ENCODE measurements around the gene RAET1G.
"Not testable (repeated sequence)": the region's sequence is repeated elsewhere in the genome, so short reads cannot be mapped to it uniquely, and the experiment has no call there.

RAET1G gene

DNA sequence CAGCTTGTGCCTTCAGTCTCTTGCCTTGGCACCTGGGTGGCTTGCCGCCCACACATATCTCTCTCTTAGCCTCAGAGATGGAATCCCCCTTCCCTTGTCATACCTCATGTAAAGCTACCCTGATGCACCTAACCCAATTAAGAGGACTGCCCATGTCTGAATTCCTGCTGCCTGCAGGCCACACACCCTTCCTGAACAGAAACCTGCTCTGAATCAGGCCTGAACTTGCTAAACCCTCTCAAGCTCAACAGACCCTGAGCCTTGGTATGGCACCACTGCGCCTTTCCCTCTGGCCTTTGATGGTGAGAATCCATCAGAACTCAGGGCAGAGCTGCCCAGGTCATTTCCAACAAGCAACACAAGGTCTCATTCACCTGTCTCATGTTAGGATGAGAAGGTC, 5.2 kb downstream of the RAET1G start:
- no peak for FAIRE-seq
- no peak for DNase-seq (ENCODE audit: extremely low spot score, insufficient read length, low read depth)

DNA sequence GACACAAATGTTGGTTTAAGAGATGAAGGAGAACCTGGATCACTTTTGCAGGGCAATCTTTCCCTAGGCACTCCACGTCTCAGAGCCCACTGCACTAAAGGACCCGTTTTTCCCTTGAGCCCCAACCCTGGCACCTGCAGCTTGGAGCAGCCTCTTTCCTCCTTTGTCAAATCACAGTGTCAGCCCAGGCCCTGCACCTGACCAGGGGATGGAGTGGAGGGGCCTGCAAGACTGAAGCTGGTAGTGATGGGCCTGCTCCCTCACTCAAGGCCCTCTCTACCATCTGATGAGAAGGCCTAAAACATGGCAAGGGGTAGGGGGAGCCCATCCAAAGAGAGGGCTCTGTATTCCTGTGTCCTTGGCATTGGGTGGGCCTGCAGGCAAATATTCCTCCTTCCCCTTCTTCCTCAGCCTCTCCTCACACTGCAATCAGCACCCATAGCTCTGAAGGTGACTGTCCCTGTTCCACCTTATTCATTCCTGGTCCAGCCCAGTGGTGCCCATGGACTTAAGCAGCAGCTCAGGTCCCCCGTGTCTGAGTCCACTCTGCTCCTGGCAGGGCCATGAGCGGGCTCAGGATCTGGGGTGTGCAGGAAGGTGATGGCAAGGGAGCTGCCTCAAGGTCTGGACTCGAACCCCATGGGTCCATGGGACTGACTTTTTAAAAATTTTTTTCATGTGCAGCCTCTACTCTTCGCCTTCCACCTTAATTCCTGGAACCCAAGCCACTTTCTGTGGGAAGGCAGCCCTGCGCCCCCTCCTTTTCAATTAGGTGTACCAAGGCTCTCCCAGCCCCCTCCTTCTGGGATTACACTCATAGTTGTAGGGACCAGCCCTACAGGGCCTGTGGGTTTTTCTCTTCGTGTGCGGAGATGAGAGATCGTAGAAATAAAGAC, 6.7 kb downstream of the RAET1G start:
- no peak for FAIRE-seq
- DNase-seq (ENCODE audit: extremely low spot score, insufficient read length, low read depth) = no peak

DNA sequence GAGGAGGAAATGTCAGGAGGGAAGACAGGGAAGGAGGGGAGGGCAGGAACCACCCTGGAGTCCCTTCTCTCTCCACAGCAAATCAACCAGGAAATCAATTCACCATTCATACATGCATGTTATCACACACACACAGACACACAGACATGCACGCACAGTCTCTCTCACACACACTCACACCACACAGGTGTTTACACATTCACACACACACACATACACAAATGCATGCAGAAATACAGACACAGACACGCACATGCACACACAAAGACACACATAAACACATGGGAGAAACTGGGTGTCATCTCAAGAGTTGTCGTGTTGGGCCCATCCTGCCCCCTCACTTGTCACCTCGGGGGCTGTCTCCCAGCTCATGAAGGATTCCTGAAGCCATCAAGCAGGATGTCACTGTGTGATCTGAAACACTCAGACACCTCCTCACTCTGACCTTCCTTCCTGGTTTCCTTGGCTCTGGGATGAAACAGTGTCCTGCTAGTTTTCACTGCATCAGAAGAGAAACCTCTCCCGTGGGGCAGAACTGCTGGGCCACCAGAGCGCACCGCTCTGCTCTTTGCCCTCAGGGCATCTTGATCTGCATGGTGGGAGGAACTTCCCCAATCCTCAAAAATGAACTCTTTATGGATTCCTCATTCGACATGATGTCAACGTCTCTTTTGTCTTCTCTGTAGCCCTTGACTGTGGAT, 9.2 kb downstream of the RAET1G start:
- no peak for FAIRE-seq
- no peak for DNase-seq (ENCODE audit: extremely low spot score, insufficient read length, low read depth)

DNA sequence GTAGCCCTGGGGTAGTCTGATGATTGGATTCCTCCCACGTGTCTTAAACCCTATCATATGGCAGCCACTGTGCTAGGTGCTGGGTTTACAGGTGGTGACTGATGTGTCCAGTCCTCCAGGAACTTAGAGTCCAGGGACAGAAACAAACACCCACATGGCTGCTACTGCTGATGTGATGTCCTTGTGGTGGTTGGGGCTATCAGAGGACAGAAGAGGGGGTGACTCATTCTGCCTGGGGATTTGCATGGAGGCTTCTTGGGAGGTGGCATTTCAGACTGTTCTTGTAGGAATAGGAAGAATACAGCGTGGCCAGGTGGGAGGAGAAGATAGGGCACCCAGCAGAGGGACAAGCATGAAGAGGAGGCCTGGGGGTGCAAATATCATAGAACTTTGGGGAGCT, 9.8 kb downstream of the RAET1G start:
- FAIRE-seq = no peak

DNA sequence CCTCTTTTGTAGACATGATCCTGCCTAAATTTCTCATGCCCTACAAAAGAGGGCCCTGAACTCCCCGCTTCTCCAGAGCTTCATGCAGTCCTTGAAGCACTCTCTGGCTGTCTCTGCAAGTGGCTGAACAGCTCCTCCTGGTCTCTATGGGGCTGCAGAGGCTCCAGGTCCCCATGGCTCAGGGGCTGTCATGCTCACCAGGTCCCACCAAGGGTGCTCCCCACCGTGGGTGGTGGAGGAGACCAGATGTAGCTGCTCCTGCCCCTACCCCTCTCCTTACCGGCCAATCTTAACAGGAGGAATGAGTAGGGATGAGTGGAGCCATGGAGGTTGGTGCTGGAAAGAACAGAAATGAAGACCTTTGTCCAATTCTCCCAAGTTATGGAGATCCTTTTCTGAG, 10.2 kb downstream of the RAET1G start:
- FAIRE-seq; DNase-seq (ENCODE audit: extremely low spot score, insufficient read length, low read depth): not testable (repeated sequence)

More for the DNA sequence above, 9.8 kb downstream of the RAET1G start:
- no peak for DNase-seq (ENCODE audit: extremely low spot score, insufficient read length, low read depth)

DNA sequence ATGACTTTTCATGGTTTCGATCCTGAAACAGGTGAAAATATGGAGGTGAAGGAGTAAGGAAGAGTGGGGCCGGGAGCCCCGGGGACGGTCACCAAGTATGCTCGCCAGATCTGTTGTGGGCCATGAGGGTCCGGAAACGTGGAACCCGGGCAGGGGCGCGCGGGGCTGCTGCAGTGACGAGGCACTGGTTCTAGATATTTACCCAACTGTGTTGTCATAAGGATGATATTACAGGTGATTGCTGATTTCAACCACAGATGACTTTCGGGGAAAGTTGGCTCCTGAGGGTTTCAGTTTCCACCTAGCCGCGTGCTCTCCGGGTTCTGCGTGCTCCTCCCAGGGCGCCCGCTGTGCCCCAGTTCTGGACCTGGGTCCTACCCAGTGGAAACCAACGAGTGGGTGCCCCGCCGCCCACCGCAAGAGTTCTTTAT, 12.2 kb downstream of the RAET1G start:
- FAIRE-seq (no peak), DNase-seq (ENCODE audit: extremely low spot score, insufficient read length, low read depth) (no peak)

DNA sequence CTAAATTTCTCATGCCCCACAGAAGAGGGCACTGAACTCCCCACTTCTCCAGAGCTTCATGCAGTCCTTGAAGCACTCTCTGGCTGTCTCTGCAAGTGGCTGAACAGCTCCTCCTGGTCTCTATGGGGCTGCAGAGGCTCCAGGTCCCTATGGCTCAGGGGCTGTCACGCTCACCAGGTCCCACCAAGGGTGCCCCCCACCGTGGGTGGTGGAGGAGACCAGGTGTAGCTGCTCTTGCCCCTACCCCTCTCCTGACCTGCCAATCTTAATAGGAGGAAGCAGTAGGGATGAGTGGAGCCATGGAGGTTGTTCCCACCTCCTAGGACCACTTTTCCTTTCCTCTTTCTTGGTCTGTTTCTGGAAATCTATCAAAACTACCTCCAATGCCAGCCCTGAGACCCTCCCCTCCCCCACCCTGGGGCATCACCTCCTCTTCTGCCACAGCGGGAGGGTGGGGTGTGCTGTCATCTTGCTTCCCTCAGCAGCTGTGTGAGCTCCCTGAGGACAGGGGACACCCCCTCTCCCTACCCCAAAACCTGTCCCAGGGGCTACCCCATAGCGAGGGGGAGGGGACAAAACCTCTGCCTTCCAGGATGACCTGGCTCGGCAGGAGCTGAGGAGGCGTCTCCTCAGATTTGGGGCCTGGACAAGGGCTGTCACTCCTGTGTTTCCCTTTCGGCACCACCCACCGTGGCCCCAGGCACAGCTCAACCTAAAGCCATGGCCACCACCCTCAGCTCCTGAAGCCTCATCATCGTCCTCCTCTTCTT, 13.0 kb downstream of the RAET1G start:
- no peak for FAIRE-seq
- DNase-seq (ENCODE audit: extremely low spot score, insufficient read length, low read depth) = no peak

DNA sequence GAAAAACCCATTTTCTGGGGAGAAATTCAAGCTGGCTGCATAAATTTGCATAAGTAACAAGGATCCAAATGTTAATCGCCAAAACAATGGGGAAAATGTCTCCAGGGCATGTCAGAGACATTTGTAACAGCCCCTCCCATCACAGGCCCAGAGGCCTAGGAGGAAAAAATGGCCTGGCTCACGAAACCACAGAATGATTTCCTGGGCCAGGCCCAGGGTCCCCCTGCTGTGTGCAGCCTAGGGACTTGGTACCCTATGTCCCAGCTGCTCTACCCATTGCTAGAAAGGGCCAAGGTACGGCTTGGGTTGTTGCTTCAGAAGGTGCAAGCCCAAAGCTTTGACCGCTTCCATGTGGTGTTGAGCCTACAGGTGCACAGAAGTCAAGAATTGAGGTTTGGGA, 14.4 kb downstream of the RAET1G start:
- not testable (repeated sequence) for DNase-seq (ENCODE audit: extremely low spot score, insufficient read length, low read depth); FAIRE-seq

DNA sequence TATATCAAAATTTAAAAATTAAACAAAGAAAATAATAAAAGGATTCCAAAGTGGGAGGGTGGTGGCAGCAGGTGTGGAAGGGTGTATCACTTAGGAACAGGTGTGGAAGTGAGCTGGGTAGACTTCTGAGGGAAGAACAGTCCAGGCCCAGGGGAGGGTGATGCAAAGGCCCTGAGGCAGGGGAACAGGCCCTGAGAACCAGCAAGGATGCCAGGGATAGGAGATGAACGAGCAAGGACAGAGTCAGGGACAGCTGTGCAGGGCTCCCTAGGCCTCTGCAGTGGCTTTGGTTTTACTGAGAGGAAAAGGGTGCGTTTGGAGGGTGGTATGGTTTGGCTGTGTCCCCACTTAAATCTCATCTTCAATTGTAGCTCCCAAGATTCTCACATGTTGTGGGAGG, 15.6 kb downstream of the RAET1G start:
- no peak for FAIRE-seq

DNA sequence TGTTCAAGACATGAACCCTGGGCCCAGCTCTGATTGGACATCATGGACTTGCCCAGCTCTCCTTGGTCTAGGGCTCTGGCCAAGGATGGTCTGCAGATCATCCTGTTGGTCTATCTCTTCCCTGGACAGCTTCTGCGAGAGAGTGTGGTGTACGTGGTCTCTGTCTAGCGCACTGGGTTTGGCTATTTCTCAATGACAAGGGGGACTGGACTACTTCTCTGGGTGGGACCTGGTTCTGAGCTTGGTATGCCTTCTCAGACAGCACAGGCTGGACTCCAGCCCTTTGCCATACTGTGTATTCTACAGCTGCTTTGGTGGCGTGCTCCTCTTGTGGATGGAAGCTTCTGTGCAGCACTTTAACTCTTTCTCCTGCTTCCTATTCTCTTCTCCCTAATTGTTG, 16.5 kb downstream of the RAET1G start:
- FAIRE-seq (no peak), DNase-seq (ENCODE audit: extremely low spot score, insufficient read length, low read depth) (no peak)

More for the DNA sequence above, 15.6 kb downstream of the RAET1G start:
- DNase-seq (ENCODE audit: extremely low spot score, insufficient read length, low read depth) = no peak

DNA sequence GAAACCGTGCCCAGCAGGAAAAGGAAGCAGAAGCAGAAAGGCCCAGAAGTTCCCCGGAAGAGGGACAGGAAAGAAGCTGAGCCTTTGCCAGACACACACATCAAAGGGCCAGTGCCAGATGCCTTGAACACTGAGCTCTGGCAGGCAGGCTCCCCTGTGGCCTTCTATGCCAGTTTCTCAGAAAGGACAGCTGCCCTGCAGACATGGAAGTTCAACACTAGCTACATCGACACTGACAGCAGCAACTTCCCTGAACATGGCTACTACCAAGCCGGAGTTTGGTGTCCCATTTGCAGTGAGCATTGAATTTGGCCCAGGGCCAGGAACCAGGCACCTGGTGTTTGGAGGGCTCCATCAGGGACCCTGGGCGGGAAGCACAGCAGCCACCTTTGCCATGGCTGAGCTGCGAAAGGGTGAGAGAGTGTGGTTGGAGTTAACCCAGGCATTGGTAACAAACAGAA, 17.0 kb downstream of the RAET1G start:
- no peak for FAIRE-seq
- DNase-seq (ENCODE audit: extremely low spot score, insufficient read length, low read depth) = no peak

DNA sequence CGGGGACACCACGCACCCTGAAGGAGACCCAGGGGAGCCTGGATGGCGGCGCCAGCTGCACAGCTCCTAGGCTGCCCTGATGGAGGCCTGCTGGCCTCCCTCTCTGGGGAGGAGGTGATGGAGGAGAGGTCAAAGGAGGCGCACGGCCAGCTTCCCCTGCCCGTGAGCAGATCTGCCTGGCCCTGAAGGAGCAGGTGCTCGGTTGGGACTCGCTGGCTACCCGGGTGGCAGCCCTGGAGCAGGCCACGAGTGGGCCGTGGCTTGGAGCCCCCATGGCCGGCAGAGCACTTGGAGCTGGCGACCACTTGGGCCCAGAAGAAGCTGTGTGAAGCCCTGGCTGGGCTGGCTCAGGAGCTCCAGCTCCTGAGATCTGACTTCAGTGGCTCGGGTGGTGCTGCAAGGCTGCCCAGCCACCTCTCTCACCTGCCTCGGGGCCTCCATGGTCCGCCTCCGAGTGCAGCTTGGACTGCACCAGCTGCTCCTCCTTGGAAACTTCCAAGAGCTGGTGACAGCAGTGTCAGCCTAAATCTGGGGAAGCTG, 17.5 kb downstream of the RAET1G start:
- DNase-seq (ENCODE audit: extremely low spot score, insufficient read length, low read depth) (no peak), FAIRE-seq (no peak)

DNA sequence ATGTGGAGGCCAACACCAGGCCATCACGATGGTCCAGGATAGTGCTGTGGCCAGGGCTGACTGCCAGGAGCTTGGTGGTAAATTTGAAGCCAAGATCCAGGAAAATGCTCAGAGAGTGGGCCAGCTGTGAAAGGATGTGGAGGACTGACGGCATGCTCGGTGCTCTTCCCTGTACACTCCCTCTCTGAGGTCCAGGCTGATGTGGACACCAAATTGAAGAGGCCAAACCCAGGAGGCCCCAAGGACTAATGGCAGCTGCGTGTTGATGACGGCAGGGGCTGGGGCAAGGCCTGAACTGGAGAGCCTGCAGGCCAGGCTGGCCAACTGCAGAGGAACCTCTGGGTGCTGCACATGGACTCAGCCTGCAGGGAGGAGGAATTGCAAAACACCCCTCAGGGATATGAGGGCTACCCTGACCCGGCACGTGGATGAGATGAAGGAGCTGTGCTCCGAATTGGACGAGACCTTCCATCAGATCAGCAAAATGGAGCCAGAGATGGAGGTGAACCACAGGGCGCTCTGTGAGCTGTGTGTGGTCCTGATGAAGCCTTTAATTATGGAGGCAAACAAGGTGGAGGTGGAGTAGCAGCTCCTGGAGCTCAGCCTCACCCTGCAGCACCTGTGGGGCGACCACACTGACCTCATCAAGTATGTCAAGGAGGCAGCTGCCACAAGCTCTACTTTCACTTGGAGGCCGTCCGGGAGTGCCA, 18.1 kb downstream of the RAET1G start:
- FAIRE-seq (no peak), DNase-seq (ENCODE audit: extremely low spot score, insufficient read length, low read depth) (no peak)

DNA sequence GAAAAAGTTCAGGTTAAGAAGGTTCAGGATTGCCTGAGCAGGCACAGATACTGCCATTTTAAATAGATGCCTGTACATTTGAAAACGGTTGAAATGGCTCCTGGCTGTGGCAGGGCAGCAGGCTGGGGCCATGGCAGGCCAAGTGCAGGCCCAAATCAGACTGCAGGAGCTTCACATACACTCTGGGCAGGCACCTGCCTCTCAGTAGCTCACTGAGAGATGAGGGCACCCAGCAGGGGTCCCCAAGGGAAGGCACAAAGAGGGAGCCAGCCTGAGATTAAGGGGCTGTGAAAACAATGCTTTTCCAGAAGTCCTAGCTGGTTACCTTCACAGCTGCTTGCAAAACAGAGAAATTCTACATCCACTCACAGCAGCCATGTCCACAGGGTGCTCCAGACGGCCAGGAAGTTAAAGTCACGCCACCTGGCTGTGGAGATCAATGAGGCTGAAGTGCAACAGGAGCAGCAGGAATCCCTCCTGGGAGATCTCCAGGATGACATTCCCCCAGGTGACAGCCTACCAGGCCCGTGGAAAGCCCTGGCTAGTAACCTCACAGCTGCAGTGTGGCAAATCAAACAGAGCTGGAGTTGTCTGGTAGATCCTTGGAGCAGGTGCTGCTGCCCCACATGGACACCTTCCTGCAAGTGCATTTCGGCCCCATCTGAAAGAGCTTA, 18.8 kb downstream of the RAET1G start:
- FAIRE-seq (no peak), DNase-seq (ENCODE audit: extremely low spot score, insufficient read length, low read depth) (no peak)

DNA sequence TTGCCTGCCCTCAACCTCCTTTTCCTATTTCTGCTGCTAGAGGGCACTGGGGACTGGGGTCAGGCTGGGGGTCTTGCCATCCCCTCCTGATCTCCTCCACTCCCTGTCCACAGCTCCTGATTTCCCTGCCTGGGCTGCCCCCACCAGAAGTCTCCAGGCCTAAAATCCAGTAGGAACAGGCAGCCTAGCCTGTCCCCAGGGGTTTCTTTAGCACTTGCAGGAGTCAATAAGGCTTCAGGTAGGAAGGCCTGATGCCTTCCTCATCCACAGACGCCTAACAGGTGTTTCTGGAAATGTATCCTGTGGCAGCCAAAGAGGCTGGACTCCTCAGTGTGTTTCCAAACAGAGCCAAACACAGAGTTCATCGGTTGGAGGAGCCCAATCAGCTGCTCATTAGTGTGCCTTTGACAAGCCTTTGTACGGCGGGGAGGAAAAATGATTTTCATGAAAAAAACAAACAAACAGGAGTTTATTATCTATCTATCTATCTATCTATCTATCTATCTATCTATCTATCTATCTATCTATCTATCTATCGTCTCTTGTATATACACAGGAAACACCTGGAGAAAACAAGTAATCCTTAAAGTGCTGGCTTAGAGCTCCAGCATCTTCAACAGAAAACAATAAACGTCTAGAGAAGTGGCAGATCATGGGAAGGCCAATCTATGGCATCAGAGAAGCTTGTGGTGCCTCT, 21.3 kb downstream of the RAET1G start:
- DNase-seq (ENCODE audit: extremely low spot score, insufficient read length, low read depth) (no peak), FAIRE-seq (no peak)

DNA sequence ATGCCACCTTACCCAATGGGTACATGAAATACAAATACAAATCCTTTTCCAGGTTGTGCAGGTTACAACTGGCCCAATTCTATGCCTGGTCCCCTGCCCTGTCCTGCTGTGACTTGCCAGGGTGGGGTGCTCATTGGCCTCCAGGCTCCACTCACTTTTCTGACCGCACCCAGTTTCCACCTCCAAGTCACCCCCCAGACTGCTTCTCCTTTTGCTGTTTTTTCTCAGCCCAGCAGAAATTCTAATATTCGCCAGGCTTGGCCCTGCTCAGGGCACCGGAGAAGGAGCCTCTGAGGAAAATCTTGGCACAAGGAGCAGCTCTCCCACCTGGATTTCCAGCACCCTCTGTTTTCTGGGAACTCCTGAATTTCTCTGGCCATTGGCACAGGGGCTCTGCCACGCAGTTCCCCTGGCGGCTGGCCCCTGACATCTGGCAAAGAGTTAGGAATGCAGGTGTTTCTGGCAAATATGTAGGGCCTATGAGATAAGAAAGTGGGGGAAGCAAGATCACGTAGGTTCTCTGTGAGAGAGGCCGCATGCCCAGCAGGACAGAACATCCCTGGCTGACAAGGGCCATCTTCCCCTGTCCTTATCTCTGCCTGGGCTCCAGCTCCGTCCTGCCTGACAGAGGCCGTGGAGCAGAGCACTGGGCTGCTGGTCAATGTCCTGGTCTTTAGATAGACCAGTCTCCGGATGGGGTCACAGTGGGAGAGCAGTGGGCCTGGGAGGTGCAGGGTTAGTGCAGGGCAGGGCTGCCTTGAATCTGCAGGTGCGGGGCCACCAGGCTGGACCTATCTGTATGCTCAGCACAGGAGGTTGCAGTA, 22.1 kb downstream of the RAET1G start:
- DNase-seq (ENCODE audit: extremely low spot score, insufficient read length, low read depth) (no peak), FAIRE-seq (no peak)

DNA sequence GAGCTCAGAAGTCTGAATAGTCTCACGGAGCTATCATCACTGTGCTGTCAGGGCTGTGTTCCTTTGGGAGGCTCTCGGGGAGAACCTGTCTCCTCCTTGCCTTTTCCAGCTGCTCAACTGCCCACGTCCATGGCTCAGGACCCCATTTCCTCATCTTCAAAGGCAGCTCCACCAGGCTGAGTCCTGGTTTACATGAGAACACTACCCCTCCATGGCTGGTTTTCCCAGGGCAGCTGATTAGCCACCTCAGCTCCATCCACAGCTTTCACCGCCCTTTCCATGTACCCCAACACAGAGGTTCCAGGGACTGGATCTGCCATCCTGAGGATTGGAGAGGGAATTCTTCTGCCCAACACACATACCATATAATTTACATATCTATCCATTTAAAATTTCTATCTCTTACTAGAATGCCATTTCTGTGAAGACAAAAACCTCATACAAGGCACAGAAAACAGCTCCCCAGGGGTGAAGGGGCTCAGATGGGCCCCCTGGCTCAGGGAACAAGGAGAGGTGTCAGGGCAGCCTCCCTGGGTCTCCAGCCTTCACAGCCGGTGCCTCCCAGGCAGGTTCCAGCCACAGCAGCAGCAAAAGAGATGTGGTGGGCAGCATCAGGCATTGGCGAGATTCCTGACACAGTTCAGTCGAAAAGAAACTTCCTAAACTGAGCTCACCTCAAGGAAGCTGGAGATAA, 22.8 kb downstream of the RAET1G start:
- FAIRE-seq (no peak), DNase-seq (ENCODE audit: extremely low spot score, insufficient read length, low read depth) (no peak)
